Upper lobe of left lung (tissue), 6 donors: ENCODE data around the gene HBD. TPM values are rescaled to one million over a fixed set of nuclear protein-coding genes. Genes with fewer than 3 reads are reported as not detected.

Source experiments
- ATAC-seq, 2 donors: fragments of 200-7000 bp; cut with Tn5 transposase; one replicate each; pipeline ENCODE4 v1.9.1; 2022; ENCODE audit warnings: mild to moderate bottlenecking in 2 of 2, moderate library complexity in 2 of 2; ENCODE audit not compliant: low FRiP score in 2 of 2
- DNase-seq, 2 donors: peaks; one replicate each; pipeline ENCODE4 v3.0.0-alpha.2; 2019 to 2020
- H3K27ac ChIP-seq, 4 donors: fragments of 200-600 bp; sonication (generic); one replicate each; pipeline ENCODE4 v1.5.1; 2016 to 2019
- H3K27me3 ChIP-seq, 4 donors: fragments of 200-600 bp; sonication (generic); one replicate each; pipeline ENCODE4 v1.5.1; 2017 to 2019
- H3K36me3 ChIP-seq, 4 donors: fragments of 200-600 bp; sonication (generic); one replicate each; pipeline ENCODE4 v1.5.1; 2016 to 2019
- H3K4me1 ChIP-seq, 4 donors: fragments of 200-600 bp; sonication (generic); one replicate each; pipeline ENCODE4 v1.5.1; 2018 to 2019
- H3K4me3 ChIP-seq, 4 donors: fragments of 200-600 bp; sonication (generic); one replicate each; pipeline ENCODE4 v1.5.1; 2017 to 2019; ENCODE audit warnings: mild to moderate bottlenecking in 2 of 4, moderate library complexity in 1 of 4
- H3K9me3 ChIP-seq, 4 donors: fragments of 200-600 bp; sonication (generic); one replicate each; pipeline ENCODE4 v1.5.1; 2018 to 2019
- CTCF ChIP-seq, 6 experiments: fragments of 450-650 bp in 4 of 6; fragments of 200-600 bp in 2 of 6; sonication (generic) in 2 of 6; IDR thresholded peaks; one replicate each; pipeline ENCODE4 v1.5.1; 2016 to 2019; ENCODE audit warnings: antibody characterized with exemption in 6 of 6
- EP300 ChIP-seq, 4 donors: sonication (generic); formaldehyde crosslinking; IDR thresholded peaks; one replicate each; pipeline ENCODE4 v1.5.1; 2017; ENCODE audit warnings: antibody characterized with exemption in 4 of 4, control low read depth in 2 of 4
- POLR2A ChIP-seq, 4 donors: fragments of 450-650 bp; IDR thresholded peaks; one replicate each; pipeline ENCODE4 v1.5.1; 2016 to 2017; ENCODE audit warnings: antibody characterized with exemption in 4 of 4, mild to moderate bottlenecking in 2 of 4
- POLR2AphosphoS5 ChIP-seq, 2 donors: sonication (generic); formaldehyde crosslinking; IDR thresholded peaks; one replicate each; pipeline ENCODE4 v1.5.1; 2017; ENCODE audit warnings: antibody characterized with exemption in 2 of 2
- WGBS, 2 donors: methylation state at CpG; one replicate each; pipeline ENCODE4 v1.1.5; 2017 to 2018; 5-methylcytosine and 5-hydroxymethylcytosine counted together
- total RNA-seq, 6 donors: library from RNA; depleted of rRNA in 4 of 6; stranded (reverse); fragments of >200 nt in 4 of 6; gene quantifications; one replicate each; pipeline versions ENCODE4 v1.1.0 to v1.2.1, GENCODE V29; 2016 to 2021
- donor health status: DM: no; HTN: no; CAD: no; lungs with moderate emphysema.
- donor health status: DM: no; HTN: yes; CAD: no; lungs with severe emphysema.

HBD gene
- total RNA-seq, 6 donors from 2014 or later = 7.2 TPM; not detected in 5

DNA sequence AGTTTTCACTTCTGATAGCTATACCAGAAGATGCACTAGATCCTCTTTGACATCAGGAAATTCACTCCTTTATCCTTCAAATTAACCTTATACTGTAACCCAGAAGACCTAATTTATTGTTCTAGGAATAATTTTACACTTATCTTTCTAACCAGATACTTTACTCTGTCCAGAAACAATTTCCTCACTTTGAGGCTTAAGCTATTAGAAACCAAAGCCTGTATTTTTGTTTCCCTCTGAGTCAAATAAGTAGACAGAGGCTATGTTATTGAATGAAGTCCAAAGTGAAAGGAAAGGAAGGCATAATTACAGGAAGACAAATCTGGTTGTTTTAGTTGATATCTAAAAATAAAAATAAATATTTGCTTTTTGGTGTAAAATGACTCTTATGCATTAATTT, 36.0 kb downstream of the HBD start:
- Histone ChIP-seq H3K4me1 (no peaks in the 10 kb centered on the region), H3K9me3 (no peaks in the 10 kb centered on the region), H3K36me3 (no peaks in the 10 kb centered on the region), H3K27ac (no peak overlapping the region), H3K4me3 (no peak overlapping the region), H3K27me3 (no peaks in the 10 kb centered on the region)
- no peak for TF ChIP-seq POLR2AphosphoS5 (IDR thresholded peaks at IDR 0.05)
- no peak for TF ChIP-seq CTCF (IDR thresholded peaks at IDR 0.05)
- no peak for TF ChIP-seq EP300 (IDR thresholded peaks at IDR 0.05)
- no peak for TF ChIP-seq POLR2A (IDR thresholded peaks at IDR 0.05)
- ATAC-seq (no peak), DNase-seq (no peak)

DNA sequence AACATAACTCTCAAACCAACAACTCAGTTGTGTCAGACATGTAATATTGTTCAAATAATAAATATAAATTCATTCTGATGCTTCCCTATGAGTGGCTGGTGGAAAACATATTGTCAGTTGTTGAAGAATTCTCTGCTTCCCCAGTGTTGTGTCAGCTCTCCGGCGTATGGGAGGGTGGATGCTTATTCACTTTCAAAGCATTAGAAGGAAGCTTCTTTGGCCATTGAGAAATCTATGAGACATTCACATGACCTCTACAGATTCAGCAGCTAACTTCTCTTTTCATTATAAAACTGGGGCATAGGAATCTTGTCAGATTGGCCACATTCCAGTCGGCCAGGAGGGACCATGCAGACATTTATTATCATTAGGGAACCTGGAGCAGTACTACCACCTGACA, 36.7 kb downstream of the HBD start:
- 59 to 74% methylated on average over 3 of the region's 3 CpGs for WGBS, 2 donors
- no peak overlapping the region for H3K27ac ChIP-seq

GRCh38 chr11:5196731-5197130, 37.6 kb downstream of the HBD start:
- ATAC-seq = no peak
- Histone ChIP-seq H3K4me1 (no peaks in the 10 kb centered on the region), H3K27ac (no peak overlapping the region), H3K27me3 (no peaks in the 10 kb centered on the region), H3K4me3 (no peak overlapping the region), H3K36me3 (no peaks in the 10 kb centered on the region), H3K9me3 (no peaks in the 10 kb centered on the region)
- WGBS, 2 donors = 59 to 69% methylated on average over 3 of the region's 3 CpGs
- TF ChIP-seq POLR2A (IDR thresholded peaks at IDR 0.05) = no peak
- TF ChIP-seq CTCF (IDR thresholded peaks at IDR 0.05) = no peak
- no peak for TF ChIP-seq POLR2AphosphoS5 (IDR thresholded peaks at IDR 0.05)
- no peak for TF ChIP-seq EP300 (IDR thresholded peaks at IDR 0.05)
- no peak for DNase-seq

More for the DNA sequence above, 36.7 kb downstream of the HBD start:
- Histone ChIP-seq H3K36me3 (no peaks in the 10 kb centered on the region), H3K9me3 (no peaks in the 10 kb centered on the region), H3K4me3 (no peak overlapping the region), H3K4me1 (no peaks in the 10 kb centered on the region), H3K27me3 (no peaks in the 10 kb centered on the region)
- DNase-seq (no peak), ATAC-seq (peak in 1 of 2 donors; percentile 51)
- TF ChIP-seq CTCF (IDR thresholded peaks at IDR 0.05) (no peak), POLR2AphosphoS5 (IDR thresholded peaks at IDR 0.05) (no peak), EP300 (IDR thresholded peaks at IDR 0.05) (no peak), POLR2A (IDR thresholded peaks at IDR 0.05) (no peak)

- DNase-seq (no peak), ATAC-seq (no peak)
- no peaks in the 10 kb centered on the region for H3K27me3 ChIP-seq
- WGBS, 2 donors = 70 to 71% methylated on average over 4 to 5 of the region's 5 CpGs
- no peaks in the 10 kb centered on the region for H3K9me3 ChIP-seq
- no peaks in the 10 kb centered on the region for H3K4me1 ChIP-seq
- H3K27ac ChIP-seq = no peak overlapping the region
- TF ChIP-seq EP300 (IDR thresholded peaks at IDR 0.05) = no peak
- no peak overlapping the region for H3K4me3 ChIP-seq
- H3K36me3 ChIP-seq = no peaks in the 10 kb centered on the region
Measured at GRCh38 chr11:5196067-5196466, 38.2 kb downstream of the HBD start.

- H3K36me3 ChIP-seq = no peaks in the 10 kb centered on the region
- 0 to 39% methylated on average over 1 of the region's 1 CpG for WGBS, 2 donors
- DNase-seq = no peak
- H3K9me3 ChIP-seq = peaks cover 0 to 5% (median 0%) of the 10 kb centered on the region in 4 donors
- no peaks in the 10 kb centered on the region for H3K27me3 ChIP-seq
- H3K27ac ChIP-seq = no peak overlapping the region
- TF ChIP-seq EP300 (IDR thresholded peaks at IDR 0.05) = no peak
- no peak for TF ChIP-seq CTCF (IDR thresholded peaks at IDR 0.05)
- no peak for TF ChIP-seq POLR2A (IDR thresholded peaks at IDR 0.05)
- no peak for TF ChIP-seq POLR2AphosphoS5 (IDR thresholded peaks at IDR 0.05)
- H3K4me3 ChIP-seq = no peak overlapping the region
- no peaks in the 10 kb centered on the region for H3K4me1 ChIP-seq
- no peak for ATAC-seq
Measured at GRCh38 chr11:5192738-5193137, 41.5 kb downstream of the HBD start.
